ENCODE data around the gene ITGA2B. TPM values are rescaled to one million over a fixed set of nuclear protein-coding genes. Genes with fewer than 3 reads are reported as not detected.

Gene ITGA2B
- total and polyA plus RNA-seq, 2 of the 8 experiments (the other 6 are each of a cell fraction or from before 2014, with no cell fraction given) = 6.9 to 12.3 TPM

GRCh38 chr17:44356241-44356640 is 33.2 kb downstream of the ITGA2B start:
- POLR2A ChIA-PET (ENCODE audit: partially characterized antibody) = interaction anchor here (1.0 to 1.2 kb wide), 3 partner anchors 10 to 32 kb away, joined by 3 to 5 read pairs (median 3); no protein-coding TSS in a partner anchor
- H3K9ac ChIP-seq (replicated peaks in 1 of 4; ENCODE audit: extremely low read depth in 1 of 4, low read depth in 3 of 4, low read length in 3 of 4) = no peak overlapping the region
- no peak overlapping the region for H3K18ac ChIP-seq (ENCODE audit: extremely low read depth, low read length)
- FAIRE-seq (no peak), DNase-seq (ENCODE audit: low read depth in 1 of 2, low spot score in 2 of 2) (no peak)
- H3K79me2 ChIP-seq (ENCODE audit: control insufficient read depth in 1 of 2, insufficient read depth in 2 of 2, low read length in 2 of 2) = peaks cover 0 to 7% of the 10 kb centered on the region in 2 experiments; a peak in 1 of 4 replicates
- H3K23ac ChIP-seq (ENCODE audit: insufficient read length) = no peak overlapping the region
- H3K23me2 ChIP-seq (ENCODE audit: low read depth, low read length) = peaks cover 8% of the 10 kb centered on the region; the same call in 1 of the 2 replicates
- H4K5ac ChIP-seq (ENCODE audit: insufficient read length, low read depth, low read length) = no peak overlapping the region
- H3K56ac ChIP-seq (replicated peaks; ENCODE audit: insufficient read length, low read depth, low read length) = no peak overlapping the region
- H3K27me3 ChIP-seq (replicated peaks in 1 of 4; ENCODE audit: control insufficient read depth in 3 of 4, extremely low read depth in 1 of 4, insufficient read depth in 3 of 4, low read length in 3 of 4) = no peaks in the 10 kb centered on the region; a peak in 2 of 7 replicates
- H2BK5ac ChIP-seq (ENCODE audit: low read depth, low read length) = no peak overlapping the region
- H3K4me1 ChIP-seq (replicated peaks in 1 of 4; ENCODE audit: control insufficient read depth in 3 of 4, insufficient read depth in 4 of 4, low read length in 3 of 4) = peaks cover under 1 to 20% (median 9%) of the 10 kb centered on the region in 4 experiments
- H3K36me3 ChIP-seq (ENCODE audit: control insufficient read depth in 2 of 4, insufficient read depth in 4 of 4, low read length in 3 of 4) = peaks cover 0 to 6% (median 3%) of the 10 kb centered on the region in 4 experiments; a peak in 4 of 8 replicates
- no peak overlapping the region for H2BK12ac ChIP-seq (ENCODE audit: low read depth, low read length)
- H3K4me2 ChIP-seq (ENCODE audit: insufficient read depth in 1 of 2, low read depth in 2 of 2, low read length in 2 of 2) = no peak overlapping the region
- H3K4me3 ChIP-seq (ENCODE audit: extremely low read depth in 1 of 4, insufficient read depth in 2 of 4, low read depth in 3 of 4, low read length in 4 of 4) = no peak overlapping the region
- 91% methylated on average over 11 of the region's 11 CpGs; no CpG with 5 or more reads in 1 of the 2 experiments for whole genome bisulfite sequencing, 2 experiments (ENCODE audit: extremely low coverage in 1 of 2, insufficient coverage in 1 of 2, insufficient read length in 1 of 2, insufficient replicate concordance in 2 of 2, low coverage in 1 of 2, low lambda C conversion rate in 2 of 2, missing lambda C conversion rate in 1 of 2)
- no peak overlapping the region for H3K27ac ChIP-seq (ENCODE audit: low read depth, low read length)
- no peak overlapping the region for H3K14ac ChIP-seq (ENCODE audit: insufficient read length)
- CTCF ChIA-PET (ENCODE audit: partially characterized antibody) = interaction anchor here (1.4 to 10.1 kb wide), 7 partner anchors 12 to 187 kb away, joined by 3 to 177 read pairs (median 19); partner anchors contain the start of genes ASB16 and GRN
- no peak overlapping the region for H3K4ac ChIP-seq (replicated peaks; ENCODE audit: insufficient read length, low read depth, low read length)
- no peak overlapping the region for H2BK15ac ChIP-seq (ENCODE audit: low read length)
- no peak overlapping the region for H2AK5ac ChIP-seq (ENCODE audit: low read depth, low read length)
- peaks cover 9% of the 10 kb centered on the region for H3K79me1 ChIP-seq (ENCODE audit: low read depth, low read length)
- no peak overlapping the region for H4K8ac ChIP-seq (ENCODE audit: extremely low read depth, insufficient read depth, low read length)
- no peaks in the 10 kb centered on the region for H3K9me3 ChIP-seq (ENCODE audit: insufficient read depth in 2 of 2, low read depth in 1 of 2, low read length in 1 of 2)
- no peak overlapping the region for H4K91ac ChIP-seq (replicated peaks; ENCODE audit: insufficient read length, low read length)
- H4K20me1 ChIP-seq (replicated peaks in 1 of 2; ENCODE audit: control insufficient read depth in 1 of 2, insufficient read depth in 2 of 2, low read length in 2 of 2) = peaks cover under 1 to 30% of the 10 kb centered on the region in 2 experiments
- H2AFZ ChIP-seq (ENCODE audit: low read length) = no peak overlapping the region
- no peak overlapping the region for H2BK20ac ChIP-seq (ENCODE audit: low read length)
- H2BK120ac ChIP-seq (replicated peaks; ENCODE audit: low read depth, low read length) = no peak overlapping the region
- TF ChIP-seq RAD21 (IDR thresholded peaks at IDR 0.05 in 1 of 2, conservative IDR thresholded peaks at IDR 0.05 in 1 of 2; ENCODE audit: low read depth in 2 of 2, low read length in 2 of 2) = peak in 1 of 2 experiments; percentile 38; a peak in 1 of 4 replicates
- TF ChIP-seq, protein P1, sequence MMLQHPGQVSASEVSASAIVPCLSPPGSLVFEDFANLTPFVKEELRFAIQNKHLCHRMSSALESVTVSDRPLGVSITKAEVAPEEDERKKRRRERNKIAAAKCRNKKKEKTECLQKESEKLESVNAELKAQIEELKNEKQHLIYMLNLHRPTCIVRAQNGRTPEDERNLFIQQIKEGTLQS (IDR thresholded peaks at IDR 0.05; ENCODE audit: insufficient read depth, low read depth, low read length) = no peak
